HPDE6-E6E7 (cell line): Measurements from ENCODE around the gene TSACC.
A peak's percentile ranks its signal among the peaks of the same experiment; 100 is the strongest.

ENCODE experiments used
- DNase-seq: peaks from one replicate; pipeline ENCODE4 v3.0.0; 2011; ENCODE audit warnings: missing footprints; ENCODE audit errors: extremely low spot score

TSACC gene

GRCh38 chr1:156373546-156373945 is 35.2 kb downstream of the TSACC start:
- DNase-seq = no peak

GRCh38 chr1:156376146-156376545 is 37.8 kb downstream of the TSACC start:
- no peak for DNase-seq

- no peak for DNase-seq
Measured at GRCh38 chr1:156376958-156377919, 38.9 kb downstream of the TSACC start.

GRCh38 chr1:156378557-156378956 is 40.2 kb downstream of the TSACC start:
- DNase-seq = no peak

GRCh38 chr1:156379420-156380165 is 41.3 kb downstream of the TSACC start:
- no peak for DNase-seq

- DNase-seq = no peak
Measured at GRCh38 chr1:156382561-156382960, 44.2 kb downstream of the TSACC start.

GRCh38 chr1:156383023-156383422 is 44.7 kb downstream of the TSACC start:
- peak; percentile 60 for DNase-seq

GRCh38 chr1:156384007-156384406 is 45.7 kb downstream of the TSACC start:
- no peak for DNase-seq

GRCh38 chr1:156384658-156385057 is 46.3 kb downstream of the TSACC start:
- no peak for DNase-seq

- peak; percentile 58 for DNase-seq
Measured at GRCh38 chr1:156385534-156386031, 47.3 kb downstream of the TSACC start.

- DNase-seq = no peak
Measured at GRCh38 chr1:156386134-156386901, 48.0 kb downstream of the TSACC start.

GRCh38 chr1:156386949-156387869 is 48.9 kb downstream of the TSACC start:
- no peak for DNase-seq

GRCh38 chr1:156387870-156388173 is 49.5 kb downstream of the TSACC start:
- DNase-seq = no peak

- no peak for DNase-seq
Measured at GRCh38 chr1:156388174-156389137, 50.1 kb downstream of the TSACC start.

GRCh38 chr1:156389311-156389710 is 51.0 kb downstream of the TSACC start:
- no peak for DNase-seq

GRCh38 chr1:156390469-156391365 is 52.4 kb downstream of the TSACC start:
- no peak for DNase-seq

- no peak for DNase-seq
Measured at GRCh38 chr1:156391366-156391677, 53.0 kb downstream of the TSACC start.

- no peak for DNase-seq
Measured at GRCh38 chr1:156391701-156392100, 53.4 kb downstream of the TSACC start.

GRCh38 chr1:156392452-156392853 is 54.1 kb downstream of the TSACC start:
- no peak for DNase-seq
